HL-60 (cell line): ENCODE results near the gene CRELD2. TPM values are rescaled to one million over a fixed set of nuclear protein-coding genes. Genes with fewer than 3 reads are reported as not detected.
A peak's percentile ranks its signal among the peaks of the same experiment; 100 is the strongest.

ENCODE experiments used
- DNase-seq, 2 experiments: peaks; one replicate each; pipeline ENCODE4 v3.0.0-alpha.2; 2010 to 2020; ENCODE audit warnings: low read depth in 1 of 2, low spot score in 1 of 2
- H3K27ac ChIP-seq: fragments of 250-450 bp; sonication (Bioruptor Pico); replicated peaks from 2 replicates; pipeline ENCODE4 v1.5.1; 2020; ENCODE audit warnings: mild to moderate bottlenecking, moderate library complexity
- H3K27me3 ChIP-seq: fragments of 250-450 bp; sonication (Bioruptor Pico); 2 replicates; pipeline ENCODE4 v1.5.1; 2021; ENCODE audit warnings: mild to moderate bottlenecking, moderate library complexity; ENCODE audit not compliant: insufficient read depth, poor library complexity, severe bottlenecking
- H3K4me3 ChIP-seq: replicated peaks from 2 replicates; pipeline ENCODE4 v1.5.1; 2011; ENCODE audit warnings: mild to moderate bottlenecking, control low read depth, low read length; ENCODE audit not compliant: insufficient read depth
- GABPA ChIP-seq: IDR thresholded peaks from 2 replicates; pipeline ENCODE4 v1.6.1; 2012; ENCODE audit warnings: low read depth
- REST ChIP-seq: IDR thresholded peaks from 2 replicates; pipeline ENCODE4 v1.6.1; 2012; ENCODE audit warnings: low read depth; ENCODE audit not compliant: insufficient replicate concordance
- SPI1 ChIP-seq: IDR thresholded peaks from 2 replicates; pipeline ENCODE4 v1.6.1; 2012; ENCODE audit warnings: low read depth, mild to moderate bottlenecking, borderline replicate concordance
- microRNA-seq: library from miRNA; unstranded; fragments of <30 nt; microRNA quantifications from one replicate; pipeline ENCODE4, GENCODE V29; 2018
- TF ChIP-seq, protein P1 (sequence below): IDR thresholded peaks from one replicate; pipeline ENCODE4 v1.5.1; 2011; ENCODE audit warnings: low read length, control low read depth, inconsistent platforms; ENCODE audit not compliant: insufficient read depth

The CRELD2 gene

DNA sequence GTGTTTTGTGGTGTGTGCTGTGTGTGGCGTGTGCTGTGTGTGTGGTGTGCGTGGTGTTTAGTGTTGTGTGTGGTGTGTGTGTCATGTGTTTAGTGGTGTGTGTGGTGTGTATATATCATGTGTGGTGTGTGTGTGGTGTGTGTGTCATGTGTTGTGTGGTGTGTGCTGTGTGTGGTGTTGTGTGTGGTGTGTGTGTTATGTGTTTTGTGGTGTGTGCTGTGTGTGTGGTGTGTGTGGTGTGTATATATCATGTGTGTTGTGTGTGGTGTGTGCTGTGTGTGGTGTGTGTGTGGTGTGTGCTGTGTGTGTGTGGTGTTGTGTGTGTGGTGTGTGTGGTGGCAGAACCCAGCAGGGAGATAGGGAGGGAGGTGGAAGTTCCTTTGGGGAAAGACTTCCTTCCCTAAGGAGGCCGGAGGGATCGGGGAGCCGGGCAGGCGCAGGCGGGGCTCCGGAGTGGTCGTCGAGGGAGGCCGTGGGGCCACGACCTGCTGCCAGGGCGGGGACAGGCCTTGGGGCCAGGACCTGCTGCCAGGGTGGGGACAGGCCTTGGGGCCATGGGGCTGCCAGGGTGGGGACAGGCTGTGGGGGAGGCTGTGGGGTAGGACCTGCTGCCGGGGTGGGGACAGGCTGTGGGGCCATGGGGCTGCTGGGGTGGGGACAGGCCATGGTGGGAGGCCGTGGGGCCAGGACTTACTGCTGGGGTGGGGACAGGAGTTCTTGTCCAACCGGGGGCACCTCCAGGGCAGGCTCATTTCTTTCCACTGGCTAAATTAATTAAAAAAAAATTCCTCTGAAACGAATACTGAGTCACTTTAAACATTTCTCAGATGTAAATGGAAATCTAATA, 57.3 kb downstream of the CRELD2 start:
- TF ChIP-seq GABPA (no peak), REST (no peak)
- Histone ChIP-seq H3K27ac (peak overlapping the region; percentile 40; the same call in 1 of the 2 replicates), H3K4me3 (no peak overlapping the region), H3K27me3 (no peaks in the 10 kb centered on the region)
- DNase-seq = peak in 1 of 2 experiments; percentile 21

- H3K4me3 ChIP-seq = no peak overlapping the region
- H3K27me3 ChIP-seq = no peaks in the 10 kb centered on the region
- no peak overlapping the region for H3K27ac ChIP-seq
- peak in 1 of 2 experiments; percentile 62 for DNase-seq
- peak; percentile 96 for TF ChIP-seq SPI1
- TF ChIP-seq, protein P1, sequence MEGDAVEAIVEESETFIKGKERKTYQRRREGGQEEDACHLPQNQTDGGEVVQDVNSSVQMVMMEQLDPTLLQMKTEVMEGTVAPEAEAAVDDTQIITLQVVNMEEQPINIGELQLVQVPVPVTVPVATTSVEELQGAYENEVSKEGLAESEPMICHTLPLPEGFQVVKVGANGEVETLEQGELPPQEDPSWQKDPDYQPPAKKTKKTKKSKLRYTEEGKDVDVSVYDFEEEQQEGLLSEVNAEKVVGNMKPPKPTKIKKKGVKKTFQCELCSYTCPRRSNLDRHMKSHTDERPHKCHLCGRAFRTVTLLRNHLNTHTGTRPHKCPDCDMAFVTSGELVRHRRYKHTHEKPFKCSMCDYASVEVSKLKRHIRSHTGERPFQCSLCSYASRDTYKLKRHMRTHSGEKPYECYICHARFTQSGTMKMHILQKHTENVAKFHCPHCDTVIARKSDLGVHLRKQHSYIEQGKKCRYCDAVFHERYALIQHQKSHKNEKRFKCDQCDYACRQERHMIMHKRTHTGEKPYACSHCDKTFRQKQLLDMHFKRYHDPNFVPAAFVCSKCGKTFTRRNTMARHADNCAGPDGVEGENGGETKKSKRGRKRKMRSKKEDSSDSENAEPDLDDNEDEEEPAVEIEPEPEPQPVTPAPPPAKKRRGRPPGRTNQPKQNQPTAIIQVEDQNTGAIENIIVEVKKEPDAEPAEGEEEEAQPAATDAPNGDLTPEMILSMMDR = no peak
Measured at GRCh38 chr22:49976439-49977175, 58.2 kb downstream of the CRELD2 start.

Small RNA genes within 50 kb of the gene (microRNA-seq; reads per million reads assigned to microRNA genes)
- gene MIR6821 = not detected
